GM19238 (cell line): Measurements from ENCODE around the gene TTLL3.

Source experiments
- DNase-seq: peaks from one replicate; pipeline ENCODE4 v3.0.0; 2011; ENCODE audit warnings: low spot score; ENCODE audit not compliant: insufficient read length

TTLL3 gene

GRCh38 chr3:9806137-9806536 lies 3.9 kb upstream of the TTLL3 start:
- no peak for DNase-seq

DNA sequence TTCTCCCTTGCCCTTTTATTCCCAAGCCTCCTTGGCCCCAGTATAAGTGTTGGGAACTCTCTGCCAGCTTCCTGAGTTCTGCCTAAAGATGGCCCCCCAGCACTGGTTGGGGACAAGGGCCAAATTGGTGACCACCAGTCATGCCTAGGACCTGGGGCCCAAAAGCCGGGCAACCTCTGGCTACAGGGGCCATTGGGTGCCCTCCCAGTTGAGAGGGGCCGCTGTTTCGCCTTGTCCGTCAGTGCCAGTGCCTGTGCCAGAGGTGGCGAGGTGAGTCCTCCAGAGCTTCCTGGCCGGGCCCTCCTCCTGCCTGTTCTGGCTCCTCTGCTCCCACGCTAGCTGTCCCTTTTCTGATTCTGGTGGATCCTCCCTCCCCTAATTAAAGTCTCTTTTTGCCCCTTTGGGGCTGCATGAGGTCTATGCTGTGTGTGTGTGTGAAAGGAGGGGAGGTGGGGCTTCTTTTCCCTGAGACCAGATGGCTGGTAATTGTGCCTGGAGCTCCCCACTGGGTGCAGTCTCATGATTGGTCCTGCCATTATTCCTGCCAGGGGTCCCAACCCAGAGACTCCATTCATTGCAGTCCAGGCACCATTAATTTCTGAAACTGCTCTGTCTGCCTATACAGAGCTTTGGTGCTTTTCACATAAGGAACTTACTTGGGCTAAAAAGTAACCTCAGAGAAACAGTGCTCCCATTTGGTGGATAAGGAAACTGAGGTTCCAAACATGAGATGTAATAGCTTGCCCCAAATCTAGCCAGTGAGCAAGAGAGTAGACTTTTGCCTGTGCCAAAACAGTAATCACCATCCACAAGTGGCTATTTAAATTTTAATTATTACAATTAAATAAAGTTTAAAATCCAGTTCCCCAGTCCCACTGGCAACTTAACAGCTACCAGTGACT lies 3.1 kb upstream of the TTLL3 start:
- DNase-seq, result no peak

DNA sequence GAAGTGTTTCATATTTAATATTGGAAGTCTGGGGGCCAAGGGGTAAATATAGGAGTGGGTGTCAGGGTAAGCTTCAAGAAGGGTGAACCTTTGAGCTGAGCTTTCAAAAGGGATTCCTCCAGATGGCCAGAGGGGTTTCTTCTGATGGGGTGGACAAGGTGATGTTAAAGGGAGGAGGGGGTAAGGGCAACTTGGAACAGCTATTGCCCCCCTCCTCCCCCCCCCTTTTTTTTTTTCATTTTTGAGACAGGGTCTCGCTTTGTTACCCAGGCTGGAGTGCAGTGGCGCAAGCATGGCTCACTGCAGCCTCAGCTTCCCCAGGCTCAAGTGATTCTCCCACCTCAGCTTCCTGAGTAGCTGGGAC lies 2.1 kb upstream of the TTLL3 start:
- DNase-seq, result no peak

DNA sequence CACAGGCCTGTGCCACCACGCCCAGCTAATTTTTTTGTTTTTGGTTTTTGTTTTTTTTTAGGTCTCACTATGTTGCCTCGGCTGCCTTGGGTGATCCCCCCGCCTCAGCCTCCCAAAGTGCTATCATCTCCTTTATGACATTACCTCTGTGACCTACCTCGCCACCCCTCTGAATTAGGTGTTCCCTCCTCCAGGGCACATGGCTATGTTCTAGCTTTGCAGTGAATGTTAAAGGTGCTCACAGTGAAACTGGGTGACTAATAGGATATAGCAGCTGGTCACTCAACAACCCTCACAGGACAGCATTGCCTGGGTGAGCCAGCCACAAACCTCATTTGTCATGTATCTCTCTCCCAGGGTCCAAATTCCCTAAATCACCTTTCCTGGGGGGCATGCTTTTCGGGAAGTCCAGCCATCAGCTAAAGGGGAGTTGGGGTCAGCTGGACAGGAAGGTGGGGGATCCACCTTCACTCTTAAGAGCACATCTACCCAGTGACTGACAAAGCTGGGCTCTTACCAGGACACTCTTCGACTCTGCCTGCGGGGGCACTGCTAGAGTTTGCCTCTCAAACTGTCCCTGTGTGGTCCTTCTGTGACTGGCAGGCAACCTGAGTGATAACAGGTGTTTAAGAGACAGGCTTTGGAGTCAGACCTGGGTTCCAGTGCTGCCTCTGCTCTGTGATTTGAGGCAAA lies 1.6 kb upstream of the TTLL3 start:
- peak; percentile 48 for DNase-seq

DNA sequence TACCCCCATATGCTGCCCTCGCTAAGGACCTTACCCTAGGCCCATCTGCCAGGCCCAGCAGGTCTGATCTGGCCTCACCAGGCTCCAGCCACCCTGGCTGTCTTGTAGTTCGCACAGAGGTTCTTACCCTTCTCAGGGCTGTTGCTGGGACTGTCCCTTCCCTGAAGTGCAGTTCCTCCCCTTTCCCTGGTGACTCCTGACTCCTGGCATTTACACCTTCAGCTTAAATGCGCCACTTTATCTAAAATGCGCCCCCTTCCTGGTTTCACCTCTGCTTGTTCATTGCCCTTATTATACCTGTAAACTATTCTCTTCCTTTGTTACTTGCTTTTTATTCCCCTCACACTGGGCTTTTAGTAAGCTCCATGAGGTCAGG lies 835 bp upstream of the TTLL3 start:
- no peak for DNase-seq

- no peak for DNase-seq
Observed at GRCh38 chr3:9810433-9810770, 340 bp downstream of the TTLL3 start.

DNA sequence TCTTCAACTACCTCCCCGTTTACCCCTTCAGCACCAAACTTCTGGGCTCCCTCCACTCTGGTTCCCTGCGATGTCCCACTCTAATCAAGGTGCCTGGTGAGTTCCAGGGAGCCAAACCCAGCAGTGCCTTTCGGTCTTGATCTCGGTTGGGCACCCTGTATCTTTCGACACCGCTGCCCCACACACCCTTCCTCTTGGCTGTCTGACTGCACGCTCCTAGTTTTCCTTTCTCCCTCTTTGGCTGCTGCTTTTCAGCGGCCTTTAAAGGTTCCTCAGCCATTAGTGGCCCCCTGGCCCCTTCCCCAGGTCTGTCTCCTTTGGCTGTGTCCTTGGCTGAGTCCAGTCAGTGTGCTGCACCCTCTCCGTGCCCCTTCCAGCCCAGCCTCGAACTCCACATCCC lies 784 bp downstream of the TTLL3 start:
- DNase-seq, result no peak

- DNase-seq, result no peak
Observed at GRCh38 chr3:9812870-9813483, 2.9 kb downstream of the TTLL3 start.

- DNase-seq, result no peak
Observed at GRCh38 chr3:9815986-9816385, 5.9 kb downstream of the TTLL3 start.

DNA sequence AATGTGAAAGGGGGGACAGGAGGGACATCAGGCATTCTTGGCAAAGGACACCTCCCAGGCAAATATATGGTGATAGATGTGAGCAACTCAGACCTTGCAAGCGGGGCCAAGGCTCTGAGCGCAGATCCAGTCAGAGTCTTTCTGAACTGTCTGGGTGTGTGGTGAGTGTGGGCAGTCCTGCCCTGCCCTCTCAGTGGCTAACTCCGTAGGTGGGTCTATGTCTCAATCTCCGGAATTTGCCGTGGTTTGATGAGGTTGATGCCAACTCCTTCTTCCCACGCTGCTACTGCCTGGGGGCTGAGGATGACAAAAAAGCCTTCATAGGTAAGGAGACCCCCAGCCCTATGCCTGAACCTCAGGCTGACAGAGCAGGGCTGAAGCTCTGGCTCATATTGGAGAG lies 7.4 kb downstream of the TTLL3 start:
- no peak for DNase-seq

GRCh38 chr3:9818666-9819335 lies 8.7 kb downstream of the TTLL3 start:
- no peak for DNase-seq

- DNase-seq, result no peak
Observed at GRCh38 chr3:9820543-9820942, 10.5 kb downstream of the TTLL3 start.

- DNase-seq, result no peak
Observed at GRCh38 chr3:9820946-9821345, 10.9 kb downstream of the TTLL3 start.

- DNase-seq, result no peak
Observed at GRCh38 chr3:9825451-9826040, 15.5 kb downstream of the TTLL3 start.

DNA sequence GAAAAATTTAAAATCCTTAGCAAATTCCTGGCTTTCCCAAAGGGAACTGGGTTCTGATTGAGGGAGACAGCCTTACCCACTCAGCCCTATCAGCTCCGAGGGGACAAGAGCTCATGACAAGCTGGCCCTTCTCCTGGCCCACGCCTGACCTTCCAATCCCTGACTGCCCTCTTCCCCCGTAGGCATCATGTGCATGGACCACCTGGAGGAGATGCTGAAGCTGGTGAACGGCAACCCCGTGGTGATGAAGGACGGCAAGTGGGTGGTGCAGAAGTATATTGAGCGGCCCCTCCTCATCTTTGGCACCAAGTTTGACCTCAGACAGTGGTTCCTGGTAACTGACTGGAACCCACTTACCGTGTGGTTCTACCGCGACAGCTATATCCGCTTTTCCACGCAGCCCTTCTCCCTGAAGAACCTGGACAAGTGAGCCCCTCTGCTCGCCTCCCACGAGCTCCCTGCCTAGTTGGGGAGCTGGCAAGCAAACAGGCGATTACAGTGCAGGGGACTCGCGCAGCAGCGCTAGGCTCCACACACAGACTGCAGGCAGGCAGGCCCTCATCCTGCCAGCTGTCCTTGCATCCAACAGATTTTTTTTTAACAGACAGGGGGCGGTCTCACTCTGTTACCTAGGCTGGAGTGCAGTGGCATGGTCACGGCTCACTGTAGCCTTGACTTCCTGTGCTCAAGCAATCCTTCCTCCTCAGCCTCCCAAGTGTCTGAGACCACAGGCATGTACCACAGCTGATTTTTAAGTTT lies 16.9 kb downstream of the TTLL3 start:
- DNase-seq, result no peak

DNA sequence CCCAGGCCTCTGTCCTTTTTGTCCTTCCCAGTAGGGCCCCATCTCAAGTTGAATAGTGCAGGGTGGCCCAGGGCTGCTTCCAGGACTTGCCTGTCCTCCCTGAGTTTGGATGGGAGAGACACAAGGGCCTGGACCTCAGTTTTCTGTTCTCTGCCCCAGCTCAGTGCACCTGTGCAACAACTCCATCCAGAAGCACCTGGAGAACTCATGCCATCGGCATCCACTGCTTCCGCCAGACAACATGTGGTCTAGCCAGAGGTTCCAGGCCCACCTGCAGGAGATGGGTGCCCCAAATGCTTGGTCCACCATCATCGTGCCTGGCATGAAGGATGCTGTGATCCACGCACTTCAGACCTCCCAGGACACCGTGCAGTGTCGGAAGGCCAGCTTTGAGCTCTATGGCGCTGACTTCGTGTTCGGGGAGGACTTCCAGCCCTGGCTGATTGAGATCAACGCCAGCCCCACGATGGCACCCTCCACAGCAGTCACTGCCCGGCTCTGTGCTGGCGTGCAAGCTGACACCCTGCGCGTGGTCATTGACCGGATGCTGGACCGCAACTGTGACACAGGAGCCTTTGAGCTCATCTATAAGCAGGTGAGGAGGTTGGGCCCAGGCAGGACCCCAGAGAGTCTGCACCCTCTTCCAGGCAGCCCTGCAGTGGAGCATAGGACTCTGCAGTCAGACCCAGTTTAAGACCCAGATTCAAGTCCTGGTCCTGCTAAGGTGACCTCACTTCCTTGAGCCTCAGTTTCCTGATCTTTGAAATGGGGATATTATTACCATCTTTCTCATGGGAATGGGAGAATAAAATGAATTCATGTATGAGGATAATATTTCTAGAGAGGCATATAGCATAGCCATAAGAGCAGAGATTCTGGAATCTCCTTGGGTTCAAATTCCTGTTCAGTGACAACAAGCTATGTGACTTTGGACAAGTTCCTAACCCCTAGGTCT lies 19.0 kb downstream of the TTLL3 start:
- DNase-seq, result no peak

GRCh38 chr3:9831253-9831652 lies 21.2 kb downstream of the TTLL3 start:
- no peak for DNase-seq

- DNase-seq, result no peak
Observed at GRCh38 chr3:9833078-9833477, 23.0 kb downstream of the TTLL3 start.

DNA sequence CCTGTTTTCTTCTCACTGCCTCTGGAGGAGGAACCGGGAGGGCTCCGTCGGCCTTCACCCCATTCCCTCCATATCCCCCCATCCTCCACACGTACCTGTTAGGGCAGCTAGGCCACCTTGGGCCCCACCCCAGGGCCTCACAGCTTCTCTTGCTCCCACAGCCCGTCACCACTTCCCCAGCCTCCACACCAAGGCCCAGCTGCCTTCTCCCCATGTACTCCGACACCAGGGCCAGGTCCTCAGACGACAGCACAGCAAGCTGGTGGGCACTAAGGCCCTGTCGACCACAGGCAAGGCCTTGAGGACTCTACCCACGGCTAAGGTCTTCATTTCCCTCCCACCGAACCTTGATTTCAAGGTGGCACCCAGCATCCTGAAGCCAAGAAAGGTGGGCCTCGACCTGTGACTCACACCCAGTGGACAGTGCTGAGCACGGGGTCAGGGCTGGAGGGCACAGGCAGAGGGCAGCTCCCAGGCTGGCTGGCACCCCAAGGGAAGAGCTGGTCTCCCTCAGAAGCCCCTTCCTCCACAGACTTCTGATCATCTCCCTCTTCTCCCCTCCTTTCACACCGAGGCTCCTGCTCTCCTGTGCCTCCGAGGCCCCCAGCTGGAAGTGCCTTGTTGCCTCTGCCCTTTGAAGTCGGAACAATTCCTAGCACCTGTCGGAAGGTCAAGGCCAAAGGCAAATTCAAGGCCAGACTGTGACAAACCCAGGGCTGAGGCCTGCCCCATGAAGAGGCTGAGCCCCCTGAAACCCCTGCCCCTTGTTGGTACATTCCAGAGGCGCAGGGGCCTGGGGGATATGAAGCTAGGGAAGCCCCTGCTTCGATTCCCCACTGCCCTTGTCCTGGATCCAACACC lies 24.7 kb downstream of the TTLL3 start:
- DNase-seq, result no peak
